Measurements from ENCODE around the gene ADCY10. TPM values are rescaled to one million over a fixed set of nuclear protein-coding genes. Genes with fewer than 3 reads are reported as not detected.
A peak's percentile ranks its signal among the peaks of the same experiment; 100 is the strongest.
"Not testable (repeated sequence)": the region's sequence is repeated elsewhere in the genome, so short reads cannot be mapped to it uniquely, and the experiment has no call there.

The ADCY10 gene
- polyA plus RNA-seq, 2 donors, result 0.04 TPM; not detected in 1

DNA sequence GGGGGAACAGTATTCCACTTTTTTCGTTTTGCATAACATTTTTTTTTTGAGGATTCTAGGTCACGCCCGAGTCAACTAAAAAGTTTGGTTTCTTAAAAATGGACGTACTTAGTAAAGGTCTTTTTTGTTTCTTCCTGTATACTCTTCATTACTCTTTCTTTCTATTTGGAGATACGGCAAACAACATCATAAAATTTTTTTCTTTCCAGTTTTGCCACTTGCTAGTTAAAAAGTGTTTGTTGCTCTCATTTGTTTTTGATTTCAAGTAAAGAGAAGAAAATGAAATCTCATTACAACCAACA is 23.7 kb upstream of the ADCY10 start:
- H3K4me3 ChIP-seq (ENCODE audit: low read depth in 1 of 2, low read length in 2 of 2), result peak overlapping the region; percentile 82 to 98
- no peaks in the 10 kb centered on the region for H3K27me3 ChIP-seq (ENCODE audit: control insufficient read depth in 1 of 2, insufficient read depth in 2 of 2, low read length in 2 of 2)
- H3K4me1 ChIP-seq (ENCODE audit: control insufficient read depth in 2 of 2, insufficient read depth in 2 of 2, low read length in 1 of 2), result no peaks in the 10 kb centered on the region
- 0 to 2% methylated on average over 5 of the region's 5 CpGs for WGBS, 2 donors
- H3K27ac ChIP-seq (ENCODE audit: low read depth in 2 of 2, low read length in 1 of 2), result peak overlapping the region in 1 of 2 donors; percentile 96
- no peaks in the 10 kb centered on the region for H3K36me3 ChIP-seq (ENCODE audit: control insufficient read depth in 2 of 2, insufficient read depth in 2 of 2, low read length in 1 of 2)
- H3K9me3 ChIP-seq (ENCODE audit: control insufficient read depth in 2 of 2, insufficient read depth in 1 of 2, low read depth in 1 of 2, low read length in 1 of 2), result no peaks in the 10 kb centered on the region

DNA sequence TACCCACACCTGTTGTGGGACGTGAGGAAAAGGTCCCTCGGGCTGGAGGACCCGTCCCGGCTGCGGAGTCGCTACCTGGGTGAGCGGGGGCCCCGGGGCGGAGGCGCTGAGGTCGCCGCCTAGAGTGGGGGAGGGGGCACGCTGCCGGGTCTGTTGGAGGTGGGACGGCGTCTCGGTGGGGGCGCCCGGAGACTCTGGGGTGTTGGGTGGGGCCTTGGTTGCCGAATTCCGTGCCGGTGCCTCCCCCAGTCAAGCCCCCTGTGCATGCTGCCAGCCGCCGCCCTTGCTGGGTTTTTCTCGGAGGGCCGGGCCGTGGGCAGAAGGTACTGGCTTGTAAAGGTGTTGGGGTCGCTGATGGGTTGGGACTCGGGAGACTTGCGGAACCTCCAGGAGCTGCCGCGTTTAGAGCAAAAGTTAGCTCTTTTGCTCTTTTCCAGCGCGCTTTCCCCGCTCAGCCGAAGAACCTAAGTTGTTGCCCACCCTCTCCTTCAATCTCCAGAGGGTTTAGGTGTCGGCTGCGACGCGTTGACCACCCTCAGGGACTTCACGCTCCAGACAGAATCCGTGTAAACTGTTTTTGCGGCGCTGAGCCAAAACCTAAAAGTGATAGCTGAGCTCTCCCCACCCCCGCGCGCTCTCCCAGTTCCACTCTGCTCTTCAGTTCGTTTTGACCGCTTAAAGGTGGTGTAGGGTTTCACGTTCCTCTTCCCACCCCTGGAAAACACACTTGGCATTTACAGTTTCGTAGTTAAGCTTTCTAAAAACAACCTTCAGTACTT is 23.2 kb upstream of the ADCY10 start, which contains the start of gene MPC2:
MPC2 (minus strand) TSS at position 143 of the 779 bp plus-strand sequence. CDS start 1,231 bp downstream, outside the sequence.
- Histone ChIP-seq H3K4me1 (ENCODE audit: control insufficient read depth in 2 of 2, insufficient read depth in 2 of 2, low read length in 1 of 2) (no peaks in the 10 kb centered on the region), H3K4me3 (ENCODE audit: low read depth in 1 of 2, low read length in 2 of 2) (peak within 1 kb of the TSS; percentile 82 to 98), H3K27ac (ENCODE audit: low read depth in 2 of 2, low read length in 1 of 2) (peak within 1 kb of the TSS; percentile 96 to 98), H3K36me3 (ENCODE audit: control insufficient read depth in 2 of 2, insufficient read depth in 2 of 2, low read length in 1 of 2) (no peaks in the 10 kb centered on the region), H3K9me3 (ENCODE audit: control insufficient read depth in 2 of 2, insufficient read depth in 1 of 2, low read depth in 1 of 2, low read length in 1 of 2) (no peaks in the 10 kb centered on the region), H3K27me3 (ENCODE audit: control insufficient read depth in 1 of 2, insufficient read depth in 2 of 2, low read length in 2 of 2) (no peaks in the 10 kb centered on the region)
- WGBS, 2 donors, result 1% methylated on average over 51 of the region's 51 CpGs

DNA sequence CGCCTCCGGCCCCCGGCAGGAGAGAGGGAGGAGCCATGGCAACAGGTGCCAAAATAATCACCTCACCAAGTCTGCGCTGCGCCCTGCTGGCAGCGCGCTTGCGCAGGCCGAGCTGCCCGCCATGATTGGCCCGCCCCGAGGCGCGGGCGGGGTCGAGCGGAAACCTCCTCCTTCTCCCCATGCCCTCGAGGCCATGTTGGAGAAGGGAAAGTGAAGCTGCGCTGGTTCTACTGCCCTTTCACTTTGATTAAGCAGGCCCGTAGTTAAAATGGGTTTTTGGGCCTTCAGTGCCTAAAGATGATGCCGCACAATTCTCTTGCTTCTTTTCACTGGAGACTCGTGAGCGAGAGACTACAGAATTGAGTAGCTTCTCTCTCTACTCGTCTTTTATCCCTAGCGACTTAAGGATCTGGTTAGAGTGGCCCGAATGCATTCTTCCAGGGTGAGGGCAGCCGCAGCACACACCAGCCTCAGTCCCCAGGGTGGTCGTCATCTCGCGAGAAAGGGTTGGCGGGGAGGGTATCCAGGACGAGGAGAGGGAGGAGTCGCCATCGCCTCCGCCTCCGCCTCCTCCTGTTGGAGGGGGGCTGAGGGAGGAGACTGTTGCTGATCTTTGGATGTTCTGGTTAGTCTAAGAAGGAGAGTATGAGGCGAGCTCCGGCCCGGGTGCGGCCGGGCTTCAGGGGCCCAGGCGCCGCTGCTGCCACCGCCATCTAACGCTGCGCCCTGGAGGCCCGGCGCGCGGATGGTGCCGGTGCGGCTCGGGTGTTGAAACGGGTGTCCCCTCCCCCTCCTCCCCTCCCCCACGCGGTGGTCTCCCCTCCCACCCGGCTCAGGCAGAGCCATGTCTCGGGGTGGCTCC is 22.4 kb upstream of the ADCY10 start, which contains the start of gene DCAF6:
DCAF6 (plus strand) TSS at position 616 of the 862 bp plus-strand sequence; CDS start at position 845, 229 bp downstream.
- 0% methylated on average over 38 to 58 of the region's 58 CpGs for WGBS, 2 donors
- H3K4me1 ChIP-seq (ENCODE audit: control insufficient read depth in 2 of 2, insufficient read depth in 2 of 2, low read length in 1 of 2), result no peaks in the 10 kb centered on the region
- H3K4me3 ChIP-seq (ENCODE audit: low read depth in 1 of 2, low read length in 2 of 2), result peak within 1 kb of the TSS; percentile 82 to 98
- H3K9me3 ChIP-seq (ENCODE audit: control insufficient read depth in 2 of 2, insufficient read depth in 1 of 2, low read depth in 1 of 2, low read length in 1 of 2), result no peaks in the 10 kb centered on the region
- H3K27me3 ChIP-seq (ENCODE audit: control insufficient read depth in 1 of 2, insufficient read depth in 2 of 2, low read length in 2 of 2), result no peaks in the 10 kb centered on the region
- peak within 1 kb of the TSS; percentile 96 to 98 for H3K27ac ChIP-seq (ENCODE audit: low read depth in 2 of 2, low read length in 1 of 2)
- H3K36me3 ChIP-seq (ENCODE audit: control insufficient read depth in 2 of 2, insufficient read depth in 2 of 2, low read length in 1 of 2), result no peaks in the 10 kb centered on the region

DNA sequence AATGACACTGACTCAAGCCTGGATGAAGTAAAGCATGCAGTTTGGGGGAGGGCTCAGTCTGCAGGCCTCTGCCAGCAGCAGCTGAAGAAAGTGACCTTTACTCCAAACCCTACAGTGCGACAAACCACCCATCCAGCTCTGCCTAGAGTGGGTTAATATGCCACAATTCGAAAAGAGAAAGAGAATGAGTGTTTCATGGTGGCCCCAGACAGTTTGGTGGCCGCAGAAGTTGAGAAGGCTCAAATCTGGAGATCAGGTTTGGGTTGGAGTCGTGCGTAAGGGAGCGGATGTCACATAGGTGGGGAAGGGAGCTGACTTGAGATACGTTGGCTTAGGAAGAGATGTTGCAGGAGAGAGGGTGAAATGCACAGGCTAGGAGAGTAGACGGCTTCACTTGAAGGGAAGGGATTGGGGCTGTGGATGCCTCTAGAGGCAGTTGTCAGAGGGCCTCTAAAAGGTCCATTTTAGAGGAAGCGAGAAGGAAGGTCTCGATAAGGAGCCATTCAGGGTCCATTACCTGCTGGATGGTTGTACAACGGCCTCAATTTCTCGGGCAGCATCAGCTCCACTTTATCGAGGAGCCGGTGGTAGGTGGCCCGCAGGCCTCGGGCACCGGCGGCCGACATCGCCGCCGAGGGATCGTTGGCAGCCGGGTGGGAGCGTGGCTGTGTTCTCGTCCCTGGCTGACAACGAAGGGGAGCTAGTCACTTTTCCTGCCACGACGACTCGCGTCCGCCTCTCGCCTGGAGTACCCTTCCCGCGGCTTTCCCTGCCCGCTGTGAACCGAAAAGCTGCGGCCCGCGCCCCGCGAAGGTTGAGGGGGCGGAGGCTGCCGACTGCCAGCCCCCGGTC is 21.5 kb upstream of the ADCY10 start:
- Histone ChIP-seq H3K9me3 (ENCODE audit: control insufficient read depth in 2 of 2, insufficient read depth in 1 of 2, low read depth in 1 of 2, low read length in 1 of 2) (no peaks in the 10 kb centered on the region), H3K27me3 (ENCODE audit: control insufficient read depth in 1 of 2, insufficient read depth in 2 of 2, low read length in 2 of 2) (no peaks in the 10 kb centered on the region), H3K4me3 (ENCODE audit: low read depth in 1 of 2, low read length in 2 of 2) (peak overlapping the region; percentile 82 to 98), H3K27ac (ENCODE audit: low read depth in 2 of 2, low read length in 1 of 2) (peak overlapping the region; percentile 93 to 96), H3K36me3 (ENCODE audit: control insufficient read depth in 2 of 2, insufficient read depth in 2 of 2, low read length in 1 of 2) (no peaks in the 10 kb centered on the region), H3K4me1 (ENCODE audit: control insufficient read depth in 2 of 2, insufficient read depth in 2 of 2, low read length in 1 of 2) (no peaks in the 10 kb centered on the region)
- 0% methylated on average over 43 to 45 of the region's 45 CpGs for WGBS, 2 donors

DNA sequence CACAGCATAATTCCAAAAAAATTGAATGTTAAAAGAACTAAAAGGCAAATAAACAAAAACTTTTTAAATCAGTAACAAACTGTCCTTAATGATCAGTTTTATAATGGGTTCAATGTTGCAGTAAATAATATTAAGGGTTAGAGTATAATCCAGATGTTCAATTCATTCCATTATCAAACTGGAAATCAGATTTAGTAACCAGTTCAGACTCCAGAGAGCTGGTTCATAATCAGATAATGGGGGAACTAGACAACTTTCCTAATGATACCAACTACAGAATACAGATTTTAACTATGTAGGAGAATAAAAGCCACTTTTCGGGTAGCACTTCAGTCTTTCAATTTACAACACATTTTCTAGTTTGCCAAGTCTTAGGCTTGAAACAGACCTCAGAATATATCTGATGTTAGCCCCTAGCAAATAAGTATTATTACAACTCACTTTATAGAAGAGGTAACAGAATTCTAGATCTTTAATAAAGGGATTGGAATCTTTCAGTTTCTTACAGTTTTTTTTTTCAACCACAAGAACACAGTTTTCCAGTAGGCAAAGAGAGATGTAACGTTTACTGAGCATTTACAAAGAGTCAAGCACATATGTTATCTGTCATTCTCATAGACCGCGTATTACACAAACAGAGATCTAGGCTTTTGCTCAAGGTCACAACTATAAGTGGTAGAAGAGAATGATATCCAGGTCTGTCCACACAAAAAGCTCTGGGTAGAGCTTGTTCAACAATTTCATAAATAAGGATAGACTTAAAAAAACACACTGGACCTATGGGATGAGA is 20.7 kb upstream of the ADCY10 start:
- Histone ChIP-seq H3K4me3 (ENCODE audit: low read depth in 1 of 2, low read length in 2 of 2) (peak overlapping the region; percentile 82 to 98), H3K36me3 (ENCODE audit: control insufficient read depth in 2 of 2, insufficient read depth in 2 of 2, low read length in 1 of 2) (no peaks in the 10 kb centered on the region), H3K27ac (ENCODE audit: low read depth in 2 of 2, low read length in 1 of 2) (peak overlapping the region; percentile 93 to 96), H3K27me3 (ENCODE audit: control insufficient read depth in 1 of 2, insufficient read depth in 2 of 2, low read length in 2 of 2) (no peaks in the 10 kb centered on the region), H3K9me3 (ENCODE audit: control insufficient read depth in 2 of 2, insufficient read depth in 1 of 2, low read depth in 1 of 2, low read length in 1 of 2) (no peaks in the 10 kb centered on the region), H3K4me1 (ENCODE audit: control insufficient read depth in 2 of 2, insufficient read depth in 2 of 2, low read length in 1 of 2) (no peaks in the 10 kb centered on the region)
- 10 to 15% methylated on average over 4 of the region's 4 CpGs for WGBS, 2 donors

DNA sequence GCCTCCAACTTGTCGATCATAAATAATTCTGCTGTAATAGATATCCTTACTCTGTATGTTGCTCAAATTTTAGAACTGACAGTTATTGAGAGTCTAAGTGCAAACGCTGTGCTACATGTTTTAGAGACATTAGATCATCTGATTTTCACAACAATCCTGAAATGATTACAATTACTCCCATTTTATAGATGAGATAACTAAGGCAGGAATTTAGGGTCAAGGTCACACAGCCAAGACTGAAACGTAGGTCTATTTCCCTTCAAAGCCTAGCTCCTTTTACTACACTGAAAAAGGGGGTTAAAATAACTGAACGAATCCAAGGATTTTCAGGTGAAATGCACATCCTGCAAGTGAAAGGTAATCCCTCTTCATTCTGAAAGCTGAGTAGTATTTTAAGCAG is 19.9 kb upstream of the ADCY10 start:
- H3K9me3 ChIP-seq (ENCODE audit: control insufficient read depth in 2 of 2, insufficient read depth in 1 of 2, low read depth in 1 of 2, low read length in 1 of 2), result no peaks in the 10 kb centered on the region
- H3K4me1 ChIP-seq (ENCODE audit: control insufficient read depth in 2 of 2, insufficient read depth in 2 of 2, low read length in 1 of 2), result no peaks in the 10 kb centered on the region
- H3K27me3 ChIP-seq (ENCODE audit: control insufficient read depth in 1 of 2, insufficient read depth in 2 of 2, low read length in 2 of 2), result no peaks in the 10 kb centered on the region
- WGBS, 2 donors, result 59 to 67% methylated on average over 4 of the region's 4 CpGs
- H3K4me3 ChIP-seq (ENCODE audit: low read depth in 1 of 2, low read length in 2 of 2), result no peak overlapping the region
- H3K36me3 ChIP-seq (ENCODE audit: control insufficient read depth in 2 of 2, insufficient read depth in 2 of 2, low read length in 1 of 2), result no peaks in the 10 kb centered on the region
- H3K27ac ChIP-seq (ENCODE audit: low read depth in 2 of 2, low read length in 1 of 2), result no peak overlapping the region

DNA sequence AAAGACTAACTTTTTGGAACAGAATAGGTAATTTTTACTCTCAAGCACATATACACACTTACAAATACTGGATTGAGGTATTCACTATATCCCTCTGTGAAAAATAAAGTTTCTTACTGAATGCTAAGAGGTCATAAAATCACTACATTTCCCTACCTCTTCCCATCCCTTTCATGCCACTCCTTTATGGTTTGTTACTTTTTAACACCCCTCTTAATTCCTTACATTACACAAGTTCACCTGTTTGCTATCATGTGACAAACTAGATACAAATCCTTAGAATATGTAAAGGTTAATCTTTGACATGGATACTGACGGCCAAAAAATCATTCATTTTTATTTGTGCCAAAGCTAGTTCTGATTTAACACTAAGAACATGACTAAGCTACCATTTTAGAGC is 15.8 kb upstream of the ADCY10 start:
- no peaks in the 10 kb centered on the region for H3K9me3 ChIP-seq (ENCODE audit: control insufficient read depth in 2 of 2, insufficient read depth in 1 of 2, low read depth in 1 of 2, low read length in 1 of 2)
- H3K27ac ChIP-seq (ENCODE audit: low read depth in 2 of 2, low read length in 1 of 2), result no peak overlapping the region
- WGBS, 2 donors, result 55% methylated on average over 1 of the region's 1 CpG
- no peak overlapping the region for H3K4me3 ChIP-seq (ENCODE audit: low read depth in 1 of 2, low read length in 2 of 2)
- H3K27me3 ChIP-seq (ENCODE audit: control insufficient read depth in 1 of 2, insufficient read depth in 2 of 2, low read length in 2 of 2), result no peaks in the 10 kb centered on the region
- H3K4me1 ChIP-seq (ENCODE audit: control insufficient read depth in 2 of 2, insufficient read depth in 2 of 2, low read length in 1 of 2), result no peaks in the 10 kb centered on the region
- no peaks in the 10 kb centered on the region for H3K36me3 ChIP-seq (ENCODE audit: control insufficient read depth in 2 of 2, insufficient read depth in 2 of 2, low read length in 1 of 2)

DNA sequence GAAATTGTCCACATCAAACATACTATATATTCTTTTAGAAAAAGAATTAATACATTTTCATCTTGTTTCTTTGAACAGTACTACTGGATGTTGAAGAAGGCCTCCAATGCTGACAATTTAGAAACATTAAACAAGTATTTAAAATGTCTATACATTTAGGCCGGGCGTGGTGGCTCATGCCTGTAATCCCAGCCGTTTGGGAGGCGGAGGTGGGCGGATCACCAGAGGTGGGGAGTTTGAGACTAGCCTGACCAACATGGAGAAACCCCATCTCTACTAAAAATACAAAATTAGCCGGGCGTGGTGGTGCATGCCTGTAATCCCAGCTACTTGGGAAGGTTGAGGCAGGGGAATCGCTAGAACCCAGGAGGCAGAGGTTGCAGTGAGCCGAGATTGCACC is 15.0 kb upstream of the ADCY10 start:
- H3K9me3 ChIP-seq (ENCODE audit: control insufficient read depth in 2 of 2, insufficient read depth in 1 of 2, low read depth in 1 of 2, low read length in 1 of 2); H3K4me3 ChIP-seq (ENCODE audit: low read depth in 1 of 2, low read length in 2 of 2); H3K36me3 ChIP-seq (ENCODE audit: control insufficient read depth in 2 of 2, insufficient read depth in 2 of 2, low read length in 1 of 2); H3K27ac ChIP-seq (ENCODE audit: low read depth in 2 of 2, low read length in 1 of 2); H3K4me1 ChIP-seq (ENCODE audit: control insufficient read depth in 2 of 2, insufficient read depth in 2 of 2, low read length in 1 of 2); H3K27me3 ChIP-seq (ENCODE audit: control insufficient read depth in 1 of 2, insufficient read depth in 2 of 2, low read length in 2 of 2): not testable (repeated sequence)
- WGBS, 2 donors, result 86 to 92% methylated on average over 9 of the region's 9 CpGs
